Thoracic aorta (tissue), 2 donors: Measurements from ENCODE around the gene HBZ. TPM values are rescaled to one million over a fixed set of nuclear protein-coding genes. Genes with fewer than 3 reads are reported as not detected.

Experiments used
- ATAC-seq: fragments of 150-250 bp; one replicate; pipeline ENCODE4 v1.8.0; 2017; ENCODE audit warnings: low read depth; ENCODE audit not compliant: insufficient number of reproducible peaks, low FRiP score
- DNase-seq: peaks from one replicate; pipeline ENCODE4 v3.0.0-alpha.2; 2020; ENCODE audit warnings: low spot score
- H3K27ac ChIP-seq, 2 donors: fragments of 200-600 bp; sonication (generic); 1 replicate in 1 of 2; 2 replicates in 1 of 2; pipeline ENCODE4 v1.5.1; 2016; ENCODE audit warnings: mild to moderate bottlenecking in 2 of 2, moderate library complexity in 2 of 2
- H3K27me3 ChIP-seq: fragments of 200-600 bp; sonication (generic); replicated peaks from 2 replicates; pipeline ENCODE4 v1.6.0; 2016; ENCODE audit warnings: mild to moderate bottlenecking; ENCODE audit not compliant: insufficient read depth
- H3K36me3 ChIP-seq: fragments of 200-600 bp; sonication (generic); one replicate; pipeline ENCODE4 v1.5.1; 2016
- H3K4me1 ChIP-seq, 2 donors: fragments of 200-600 bp; sonication (generic); 1 replicate in 1 of 2; 2 replicates in 1 of 2; pipeline versions ENCODE4 v1.5.1 to v1.6.0; 2016; ENCODE audit warnings: low read depth in 2 of 2, mild to moderate bottlenecking in 1 of 2; ENCODE audit not compliant: control insufficient read depth in 1 of 2
- H3K4me3 ChIP-seq: fragments of 200-600 bp; sonication (generic); 2 replicates; pipeline ENCODE4 v1.5.1; 2016; ENCODE audit warnings: mild to moderate bottlenecking
- H3K9me3 ChIP-seq: fragments of 200-600 bp; sonication (generic); 2 replicates; pipeline ENCODE4 v1.5.1; 2016
- CTCF ChIP-seq: fragments of 200-600 bp; sonication (generic); IDR thresholded peaks from one replicate; pipeline ENCODE4 v1.5.1; 2019; ENCODE audit warnings: antibody characterized with exemption
- total RNA-seq, 2 donors: library from RNA; depleted of rRNA; stranded (reverse); fragments of >200 nt; gene quantifications; one replicate each; pipeline versions ENCODE4 v1.1.0 to v1.2.3, GENCODE V29; 2016

Gene HBZ
- total RNA-seq, 2 donors from 2014 or later = not detected

- TF ChIP-seq CTCF = no peak
- Histone ChIP-seq H3K27me3 (peaks cover 32% of the 10 kb centered on the region), H3K4me3 (peak overlapping the region; percentile 50), H3K4me1 (peaks cover 13 to 19% of the 10 kb centered on the region in 2 donors), H3K36me3 (no peaks in the 10 kb centered on the region), H3K9me3 (no peaks in the 10 kb centered on the region), H3K27ac (no peak overlapping the region)
- ATAC-seq = no peak
- DNase-seq = no peak
Measured at GRCh38 chr16:164827-165538, 12.5 kb downstream of the HBZ start.

- no peaks in the 10 kb centered on the region for H3K36me3 ChIP-seq
- ATAC-seq (no peak), DNase-seq (no peak)
- H3K4me3 ChIP-seq = peak within 1 kb of the TSS; percentile 50
- H3K4me1 ChIP-seq = peaks cover 13 to 19% of the 10 kb centered on the region in 2 donors
- H3K27me3 ChIP-seq = peaks cover 32% of the 10 kb centered on the region
- no peaks in the 10 kb centered on the region for H3K9me3 ChIP-seq
- no peak for TF ChIP-seq CTCF
- peak within 1 kb of the TSS in 1 of 2 donors; percentile 17 for H3K27ac ChIP-seq
Measured at GRCh38 chr16:165539-166374, 13.3 kb downstream of the HBZ start, which contains the start of gene HBM. Gene HBM (plus strand): TSS chr16:165978. CDS start chr16:165998, 20 bp downstream.

- no peak overlapping the region for H3K27ac ChIP-seq
- TF ChIP-seq CTCF = no peak
- DNase-seq (no peak), ATAC-seq (no peak)
- no peaks in the 10 kb centered on the region for H3K9me3 ChIP-seq
- H3K27me3 ChIP-seq = peaks cover 32% of the 10 kb centered on the region
- H3K4me3 ChIP-seq = no peak overlapping the region
- peaks cover 13 to 19% of the 10 kb centered on the region in 2 donors for H3K4me1 ChIP-seq
- H3K36me3 ChIP-seq = no peaks in the 10 kb centered on the region
Measured at GRCh38 chr16:166375-167121, 14.1 kb downstream of the HBZ start.

- H3K4me3 ChIP-seq = no peak overlapping the region
- no peaks in the 10 kb centered on the region for H3K9me3 ChIP-seq
- ATAC-seq (no peak), DNase-seq (no peak)
- TF ChIP-seq CTCF = no peak
- no peak overlapping the region for H3K27ac ChIP-seq
- H3K4me1 ChIP-seq = peaks cover 13 to 19% of the 10 kb centered on the region in 2 donors
- H3K27me3 ChIP-seq = peaks cover 32% of the 10 kb centered on the region
- no peaks in the 10 kb centered on the region for H3K36me3 ChIP-seq
Measured at GRCh38 chr16:167122-167690, 14.8 kb downstream of the HBZ start.
